Large intestine (tissue), 3 donors: ENCODE measurements around the gene CBLB. TPM values are rescaled to one million over a fixed set of nuclear protein-coding genes. Genes with fewer than 3 reads are reported as not detected.
"Not testable (repeated sequence)": the region's sequence is repeated elsewhere in the genome, so short reads cannot be mapped to it uniquely, and the experiment has no call there.

ENCODE experiments used
- DNase-seq, 2 donors: peaks; one replicate each; pipeline versions ENCODE4 v3.0.0 to v3.0.0-alpha.2; 2013
- H3K27ac ChIP-seq: one replicate; pipeline ENCODE4 v1.5.1; 2013; ENCODE audit warnings: low read length
- H3K27me3 ChIP-seq: 2 replicates; pipeline ENCODE4 v1.6.1; 2013; ENCODE audit warnings: low read length; ENCODE audit not compliant: control insufficient read depth, insufficient read depth
- H3K36me3 ChIP-seq: 2 replicates; pipeline ENCODE4 v1.6.1; 2013; ENCODE audit warnings: low read length; ENCODE audit not compliant: control insufficient read depth, insufficient read depth
- H3K4me1 ChIP-seq: one replicate; pipeline ENCODE4 v1.6.1; 2013; ENCODE audit warnings: low read length; ENCODE audit not compliant: control insufficient read depth, insufficient read depth
- H3K4me3 ChIP-seq: one replicate; pipeline ENCODE4 v1.5.1; 2013; ENCODE audit warnings: low read length
- H3K9me3 ChIP-seq: one replicate; pipeline ENCODE4 v1.6.1; 2013; ENCODE audit warnings: mild to moderate bottlenecking, low read depth, low read length, moderate library complexity; ENCODE audit not compliant: control insufficient read depth
- WGBS: methylation state at CpG from one replicate; pipeline ENCODE4 v1.1.5; 2013; ENCODE audit warnings: low lambda C conversion rate; ENCODE audit not compliant: insufficient coverage; 5-methylcytosine and 5-hydroxymethylcytosine counted together
- polyA plus RNA-seq: library from polyadenylated mRNA; unstranded; fragments of 120-200 nt; gene quantifications from one replicate; pipeline ENCODE4 v1.2.1, GENCODE V29; 2013

The CBLB gene
- polyA plus RNA-seq, 1 donor: 34.0 TPM

DNA sequence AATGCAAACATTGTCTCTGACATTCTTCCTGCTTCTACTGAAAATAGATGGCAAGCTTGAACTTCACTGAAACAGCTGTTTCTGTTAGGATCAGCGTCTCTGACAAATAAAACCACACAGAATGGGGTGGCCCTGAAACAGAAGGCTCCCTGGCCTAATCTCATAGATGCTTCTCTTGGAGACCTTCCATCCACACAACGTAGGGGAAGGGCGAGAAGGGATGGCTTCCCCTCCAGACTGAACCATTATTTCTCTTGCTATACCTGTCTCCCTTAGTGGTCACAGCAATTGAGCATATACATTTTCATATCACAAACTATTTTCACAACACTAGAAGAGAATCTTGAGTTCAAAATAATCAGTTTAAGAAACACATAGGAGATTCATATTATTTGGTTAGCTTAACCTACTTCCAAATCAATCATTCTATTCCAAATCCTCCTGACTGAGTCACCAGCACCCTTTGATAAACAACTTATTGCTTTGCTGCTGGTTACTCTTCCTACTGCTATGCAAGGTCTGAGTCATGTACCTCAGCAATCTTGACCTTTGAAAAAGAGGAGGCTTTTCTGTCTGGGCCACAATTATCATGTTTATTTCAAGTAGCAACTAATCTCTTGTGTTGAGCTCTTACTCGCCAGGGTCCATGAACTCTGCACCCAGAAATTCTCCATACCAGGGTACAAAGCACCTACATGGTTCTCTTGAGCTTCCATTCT lies 45.5 kb downstream of the CBLB start:
- no peaks in the 10 kb centered on the region for H3K9me3 ChIP-seq
- peak; percentile 66 to 80 for DNase-seq
- no peak overlapping the region for H3K4me3 ChIP-seq
- H3K27ac ChIP-seq: peak overlapping the region; percentile 64
- peaks cover 24% of the 10 kb centered on the region for H3K4me1 ChIP-seq
- WGBS: no CpG with 5 or more reads among the region's 4 CpGs
- no peaks in the 10 kb centered on the region for H3K27me3 ChIP-seq
- H3K36me3 ChIP-seq: peaks cover 6% of the 10 kb centered on the region

DNA sequence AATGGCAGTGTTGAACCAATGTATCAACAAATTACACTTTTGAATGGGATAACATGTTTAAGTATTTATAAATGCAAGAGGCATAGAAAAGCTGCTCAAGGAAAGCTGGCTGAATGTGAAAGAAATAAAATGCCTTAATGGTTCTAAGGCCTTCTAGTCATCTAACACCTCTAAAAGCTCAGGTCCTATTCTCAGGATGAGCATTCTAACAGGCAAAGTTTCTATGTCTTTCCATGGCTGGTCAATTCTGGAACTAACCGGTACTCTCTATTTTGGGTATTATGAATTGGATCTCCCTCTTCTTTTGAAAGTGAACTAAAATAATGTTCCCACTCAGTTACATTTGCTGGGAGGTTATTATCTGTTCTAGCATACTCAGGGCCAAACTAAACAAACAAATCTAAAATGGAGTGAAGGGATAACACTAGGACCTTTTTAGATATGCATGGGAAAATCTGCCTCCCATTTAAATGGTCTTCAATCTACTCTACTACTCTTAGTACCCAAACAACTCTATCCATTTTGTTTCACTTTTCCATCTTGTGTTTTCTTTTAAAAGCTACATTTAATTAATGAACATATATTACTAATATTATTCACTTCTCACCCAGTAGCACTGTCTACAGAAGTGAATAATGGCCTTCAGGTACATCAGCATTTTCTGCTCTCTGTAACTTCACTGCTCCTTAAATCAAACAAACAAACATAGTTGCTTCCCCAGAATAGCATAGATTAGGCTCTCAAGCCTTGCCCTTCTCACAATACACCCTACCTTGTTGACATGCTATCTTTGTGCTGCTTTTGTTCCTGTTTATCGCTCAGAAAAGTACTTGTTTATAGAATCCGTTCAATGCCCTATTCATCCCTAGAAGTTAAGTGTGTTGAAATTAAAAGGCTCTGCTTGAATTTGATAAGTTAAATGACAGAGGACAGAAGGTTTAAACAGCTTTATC lies 46.4 kb downstream of the CBLB start:
- peaks cover 24% of the 10 kb centered on the region for H3K4me1 ChIP-seq
- no CpG with 5 or more reads among the region's 3 CpGs for WGBS

DNA sequence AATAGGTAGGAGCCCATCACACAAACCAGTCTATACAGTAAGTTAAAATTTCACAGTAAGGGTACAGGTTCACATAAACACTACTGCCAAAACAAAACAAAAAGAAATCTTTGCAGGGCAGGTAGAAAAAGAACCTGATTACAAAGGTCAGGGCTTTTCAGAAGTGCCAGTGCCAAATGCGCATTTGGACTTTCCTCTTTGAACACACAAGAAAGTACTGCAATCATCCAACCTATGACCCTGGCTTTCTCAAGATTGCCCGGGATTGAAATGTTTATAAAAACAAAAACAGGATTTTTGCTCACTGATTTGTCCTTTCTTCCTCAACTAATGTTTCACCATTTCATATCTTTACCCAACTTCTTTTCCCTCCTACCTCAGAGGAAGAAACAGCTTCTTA lies 47.4 kb downstream of the CBLB start:
- 19% methylated on average over 2 of the region's 2 CpGs for WGBS
- Histone ChIP-seq H3K4me3 (no peak overlapping the region), H3K27me3 (no peaks in the 10 kb centered on the region), H3K36me3 (peaks cover 6% of the 10 kb centered on the region), H3K27ac (peak overlapping the region; percentile 50), H3K4me1 (peaks cover 24% of the 10 kb centered on the region), H3K9me3 (no peaks in the 10 kb centered on the region)
- peak; percentile 59 to 81 for DNase-seq

More for the DNA sequence above, 46.4 kb downstream of the CBLB start:
- Histone ChIP-seq H3K36me3 (peaks cover 6% of the 10 kb centered on the region), H3K27ac (peak overlapping the region; percentile 64), H3K4me3 (no peak overlapping the region), H3K9me3 (no peaks in the 10 kb centered on the region), H3K27me3 (no peaks in the 10 kb centered on the region)
- DNase-seq: peak in 1 of 2 donors; percentile 25

DNA sequence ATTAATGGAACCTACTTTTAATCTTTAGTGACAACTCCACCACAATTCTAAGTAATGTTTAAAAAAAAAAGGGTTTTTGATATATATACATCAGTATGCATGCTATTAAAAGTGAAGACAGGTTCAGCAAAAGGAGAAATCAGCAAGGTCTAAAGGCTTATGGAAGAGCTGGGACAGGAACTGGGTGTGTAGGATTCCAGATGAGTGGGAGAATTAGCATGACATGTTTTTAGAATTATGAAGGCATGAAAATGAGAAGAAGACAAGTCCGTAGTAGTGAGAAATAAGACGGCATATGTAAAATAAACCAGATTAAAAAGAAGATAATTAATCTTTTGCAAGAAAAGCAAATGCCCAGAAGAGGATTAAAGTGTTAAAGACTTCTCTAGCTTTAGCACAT lies 52.0 kb downstream of the CBLB start:
- Histone ChIP-seq H3K9me3 (no peaks in the 10 kb centered on the region), H3K27me3 (no peaks in the 10 kb centered on the region), H3K4me1 (no peaks in the 10 kb centered on the region), H3K4me3 (no peak overlapping the region), H3K36me3 (peaks cover 6% of the 10 kb centered on the region), H3K27ac (no peak overlapping the region)
- DNase-seq: no peak
- 97% methylated on average over 2 of the region's 2 CpGs for WGBS

DNA sequence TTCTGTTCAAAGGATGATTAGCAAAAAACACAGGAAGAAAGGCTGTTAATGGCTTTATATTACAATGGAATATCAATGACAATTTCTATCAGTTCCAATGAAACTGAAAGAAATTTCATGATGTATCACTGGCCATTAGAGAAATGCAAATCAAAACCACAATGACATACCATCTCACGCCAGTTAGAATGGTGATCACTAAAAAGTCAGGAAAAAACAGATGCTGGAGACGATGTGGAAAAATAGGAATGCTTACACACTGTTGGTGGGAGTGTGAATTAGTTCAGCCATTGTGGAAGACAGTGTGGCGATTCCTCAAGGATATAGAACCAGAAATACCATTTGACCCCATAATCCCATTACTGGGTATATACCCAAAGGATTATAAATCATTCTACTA lies 53.5 kb downstream of the CBLB start:
- not testable (repeated sequence) for H3K9me3 ChIP-seq, H3K36me3 ChIP-seq, H3K4me1 ChIP-seq, H3K27ac ChIP-seq, H3K27me3 ChIP-seq, DNase-seq, H3K4me3 ChIP-seq
- WGBS: 100% methylated on average over 1 of the region's 3 CpGs

DNA sequence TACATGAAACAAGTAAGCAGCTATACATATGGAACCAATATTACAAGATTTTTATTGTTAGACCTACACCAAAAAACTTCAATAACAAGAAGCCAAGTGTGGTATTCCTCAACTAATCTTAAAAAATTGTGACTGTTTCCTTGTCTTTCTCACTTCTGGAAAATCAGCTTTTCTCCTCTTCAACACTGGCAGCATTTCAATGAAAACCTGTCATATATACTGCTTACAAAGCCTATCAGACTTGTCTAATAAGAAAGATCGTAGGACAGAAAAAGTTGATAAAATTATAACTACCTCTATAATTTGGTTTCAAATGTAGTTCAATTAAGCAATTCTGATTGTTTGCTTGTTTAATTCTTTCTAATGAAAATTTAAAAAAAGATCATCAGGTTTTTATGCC lies 55.1 kb downstream of the CBLB start:
- Histone ChIP-seq H3K4me1 (no peaks in the 10 kb centered on the region), H3K27ac (no peak overlapping the region), H3K36me3 (no peaks in the 10 kb centered on the region), H3K9me3 (no peaks in the 10 kb centered on the region), H3K27me3 (no peaks in the 10 kb centered on the region), H3K4me3 (no peak overlapping the region)
- DNase-seq: no peak
- WGBS: no CpG with 5 or more reads among the region's 1 CpG

DNA sequence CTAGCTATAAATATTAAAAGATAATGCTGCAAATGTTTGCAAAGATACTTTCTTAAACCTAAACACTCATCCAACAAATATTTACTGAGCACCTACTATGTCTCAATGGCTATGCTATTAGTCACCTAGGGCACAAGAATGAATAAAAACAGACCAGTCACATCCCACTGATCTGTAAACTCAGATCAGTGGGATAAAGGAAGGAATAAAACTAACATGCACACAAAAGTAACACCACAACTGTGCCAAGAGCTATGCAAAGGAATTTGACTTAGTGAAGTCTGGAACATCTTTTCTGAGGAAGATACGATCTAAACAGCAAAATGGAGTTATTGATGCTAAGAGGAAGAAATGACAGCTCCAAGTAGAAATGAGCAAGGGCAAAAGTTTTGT lies 56.6 kb downstream of the CBLB start:
- Histone ChIP-seq H3K27me3 (no peaks in the 10 kb centered on the region), H3K4me1 (no peaks in the 10 kb centered on the region), H3K4me3 (no peak overlapping the region), H3K9me3 (no peaks in the 10 kb centered on the region), H3K27ac (no peak overlapping the region), H3K36me3 (no peaks in the 10 kb centered on the region)
- WGBS: 86% methylated on average over 1 of the region's 1 CpG
- DNase-seq: no peak

DNA sequence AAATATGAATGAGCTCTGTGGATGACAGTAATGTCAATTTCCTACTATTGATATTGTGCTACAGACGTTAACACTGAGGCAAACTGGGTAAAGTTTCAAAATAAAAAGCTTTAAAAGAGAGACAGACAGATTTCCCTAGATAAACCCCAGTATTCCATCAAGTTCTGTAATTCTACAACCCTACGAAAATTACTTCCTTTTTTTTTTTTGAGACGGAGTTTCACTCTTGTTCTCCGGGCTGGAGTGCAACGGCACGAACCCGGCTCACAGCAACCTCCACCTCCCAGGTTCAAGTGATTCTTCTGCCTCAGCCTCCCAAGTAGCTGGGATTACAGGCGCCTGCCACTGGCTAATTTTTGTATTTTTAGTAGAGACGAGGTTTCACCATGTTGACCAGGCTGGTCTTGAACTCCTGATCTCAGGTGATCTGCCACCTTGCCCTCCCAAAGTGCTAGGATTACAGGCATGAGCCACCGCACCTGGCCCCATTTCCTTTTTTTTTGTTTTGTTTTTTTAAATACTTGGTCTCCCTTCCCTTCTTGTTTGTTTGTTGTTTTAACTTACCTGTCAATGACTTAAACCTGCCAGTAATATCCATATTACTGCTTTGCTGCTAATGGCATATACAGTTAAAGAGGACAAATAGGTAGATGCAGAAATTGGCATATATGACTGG lies 57.2 kb downstream of the CBLB start:
- Histone ChIP-seq H3K27me3 (no peaks in the 10 kb centered on the region), H3K9me3 (no peaks in the 10 kb centered on the region), H3K36me3 (no peaks in the 10 kb centered on the region), H3K4me1 (no peaks in the 10 kb centered on the region), H3K27ac (no peak overlapping the region), H3K4me3 (no peak overlapping the region)
- WGBS: 88% methylated on average over 3 of the region's 10 CpGs
- no peak for DNase-seq

DNA sequence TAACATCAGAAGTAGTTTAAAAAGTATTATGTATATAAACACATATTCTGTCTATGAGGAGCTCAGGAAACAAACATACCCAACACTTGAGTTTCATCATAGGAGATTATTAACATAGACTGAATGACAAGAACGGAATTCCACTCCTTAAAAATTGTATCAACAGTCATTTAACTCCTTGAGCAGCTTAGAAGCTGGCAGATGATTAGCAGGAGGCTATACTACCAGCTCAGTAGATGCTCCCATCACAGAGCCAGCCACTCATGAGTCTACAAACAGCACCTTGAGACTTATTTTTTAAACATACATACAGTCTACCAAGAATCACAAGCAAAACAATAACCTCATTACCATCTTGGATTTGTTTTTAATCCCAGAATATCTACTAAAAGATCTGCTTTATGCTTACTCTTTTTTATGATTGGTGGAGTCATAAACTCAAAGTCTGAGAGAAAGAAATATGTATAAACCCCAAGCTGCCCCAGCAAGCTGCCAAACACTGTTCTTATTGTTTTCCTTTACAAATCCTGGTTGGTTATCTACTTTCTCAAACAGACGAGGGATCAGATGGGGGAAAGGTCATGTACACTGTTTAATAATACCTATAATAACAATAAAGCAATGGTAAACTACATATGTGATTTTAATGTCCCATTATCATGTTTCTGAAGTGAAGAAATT lies 59.5 kb downstream of the CBLB start:
- WGBS: 43% methylated on average over 1 of the region's 2 CpGs
- DNase-seq: peak; percentile 40 to 71
- H3K36me3 ChIP-seq: no peaks in the 10 kb centered on the region
- H3K27me3 ChIP-seq: no peaks in the 10 kb centered on the region
- no peaks in the 10 kb centered on the region for H3K9me3 ChIP-seq
- no peaks in the 10 kb centered on the region for H3K4me1 ChIP-seq
- H3K4me3 ChIP-seq: no peak overlapping the region
- H3K27ac ChIP-seq: peak overlapping the region; percentile 12

DNA sequence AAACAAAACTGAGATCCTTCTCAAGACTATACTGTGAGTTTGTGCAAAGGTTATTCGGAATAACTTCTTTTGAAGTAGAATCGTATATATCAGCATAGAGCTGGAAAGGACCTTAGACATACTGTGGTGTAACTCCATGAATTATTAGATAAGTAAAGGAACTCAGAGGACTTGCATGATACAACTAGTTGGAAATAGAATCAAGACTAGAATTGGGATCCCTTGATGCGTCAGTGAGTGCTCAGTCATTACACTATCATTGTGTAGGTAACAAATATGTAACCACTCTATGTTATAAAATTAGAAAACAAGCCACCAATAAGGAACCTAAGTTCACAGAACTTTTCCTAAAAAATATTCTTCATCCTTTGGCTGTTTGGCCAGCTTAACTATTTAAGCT lies 61.1 kb downstream of the CBLB start:
- Histone ChIP-seq H3K27me3 (no peaks in the 10 kb centered on the region), H3K27ac (no peak overlapping the region), H3K36me3 (no peaks in the 10 kb centered on the region), H3K4me3 (no peak overlapping the region), H3K4me1 (no peaks in the 10 kb centered on the region), H3K9me3 (no peaks in the 10 kb centered on the region)
- WGBS: 86% methylated on average over 1 of the region's 3 CpGs
- no peak for DNase-seq
